ENCODE measurements around the gene ARF3.
A peak's percentile ranks its signal among the peaks of the same experiment; 100 is the strongest.

ARF3 gene

DNA sequence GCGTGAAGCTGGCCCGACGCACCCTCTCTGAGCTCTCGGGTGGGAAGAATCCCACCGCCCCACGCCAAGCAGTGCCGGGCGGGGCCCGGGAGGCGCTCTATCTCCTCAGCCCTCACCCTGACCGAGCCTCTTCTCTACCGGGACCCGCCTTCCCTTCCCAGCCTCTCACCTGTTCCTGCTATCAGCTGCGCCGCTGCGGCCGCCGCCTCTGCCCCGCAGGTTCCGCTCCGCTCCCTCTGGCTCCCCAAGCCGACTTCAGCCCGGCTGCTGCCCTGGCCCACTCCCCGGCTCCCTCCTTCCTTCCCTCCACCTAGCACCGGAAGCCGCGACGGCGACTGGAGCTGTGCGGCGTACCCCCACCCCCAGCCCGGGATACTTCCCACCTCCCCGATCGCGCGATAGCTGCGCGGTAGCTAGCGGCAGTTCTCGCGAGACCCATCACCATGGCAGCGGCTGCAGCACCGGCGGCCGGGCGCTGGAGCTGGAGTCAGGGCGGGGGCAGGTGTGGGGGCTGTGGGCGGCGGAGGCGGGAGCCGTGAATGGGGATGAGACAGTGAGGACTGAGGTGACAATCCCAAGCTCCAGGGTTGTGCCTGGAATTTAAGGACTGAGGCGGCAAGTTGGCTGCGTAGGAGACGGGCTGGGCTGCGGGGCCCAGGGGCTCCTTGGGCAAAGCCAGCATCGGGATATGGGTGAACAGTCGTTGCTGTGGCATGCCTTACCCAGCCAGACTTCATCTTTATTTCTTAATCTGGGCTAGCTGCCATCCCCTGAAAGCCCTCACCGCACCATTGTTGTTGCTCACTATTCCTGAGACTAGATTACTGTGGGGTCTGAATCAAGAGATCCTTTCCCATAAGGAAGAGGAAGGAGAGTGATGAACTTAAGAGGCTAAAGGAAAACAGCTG lies at the start of gene ARF3:
TSS of gene ARF3 (minus strand) at position 347 of the 908 bp plus-strand sequence. CDS start 16,392 bp downstream, outside the sequence.
- peak; percentile 96 for DNase-seq
- Histone ChIP-seq H3K36me3 (peaks cover 18% of the 10 kb centered on the region), H3K9me3 (ENCODE audit: severe bottlenecking) (no peaks in the 10 kb centered on the region), H3K27me3 (ENCODE audit: insufficient read depth, low read depth, severe bottlenecking) (no peaks in the 10 kb centered on the region), H3K4me3 (ENCODE audit: low read depth, low read length) (peak within 1 kb of the TSS; percentile 85), H3K27ac (peak within 1 kb of the TSS; percentile 72)
- TF ChIP-seq CTCF (IDR thresholded peaks at IDR 0.05; ENCODE audit: low read depth, low read length): no peak

GRCh38 chr12:49000346-49000745 lies 43.1 kb upstream of the ARF3 start:
- H3K27ac ChIP-seq: no peak overlapping the region
- no peak overlapping the region for H3K4me3 ChIP-seq (ENCODE audit: low read depth, low read length)
- no peak for TF ChIP-seq CTCF (IDR thresholded peaks at IDR 0.05; ENCODE audit: low read depth, low read length)
- H3K9me3 ChIP-seq (ENCODE audit: severe bottlenecking): no peaks in the 10 kb centered on the region
- peaks cover 8% of the 10 kb centered on the region for H3K27me3 ChIP-seq (ENCODE audit: insufficient read depth, low read depth, severe bottlenecking)
- H3K36me3 ChIP-seq: no peaks in the 10 kb centered on the region
- DNase-seq: no peak

DNA sequence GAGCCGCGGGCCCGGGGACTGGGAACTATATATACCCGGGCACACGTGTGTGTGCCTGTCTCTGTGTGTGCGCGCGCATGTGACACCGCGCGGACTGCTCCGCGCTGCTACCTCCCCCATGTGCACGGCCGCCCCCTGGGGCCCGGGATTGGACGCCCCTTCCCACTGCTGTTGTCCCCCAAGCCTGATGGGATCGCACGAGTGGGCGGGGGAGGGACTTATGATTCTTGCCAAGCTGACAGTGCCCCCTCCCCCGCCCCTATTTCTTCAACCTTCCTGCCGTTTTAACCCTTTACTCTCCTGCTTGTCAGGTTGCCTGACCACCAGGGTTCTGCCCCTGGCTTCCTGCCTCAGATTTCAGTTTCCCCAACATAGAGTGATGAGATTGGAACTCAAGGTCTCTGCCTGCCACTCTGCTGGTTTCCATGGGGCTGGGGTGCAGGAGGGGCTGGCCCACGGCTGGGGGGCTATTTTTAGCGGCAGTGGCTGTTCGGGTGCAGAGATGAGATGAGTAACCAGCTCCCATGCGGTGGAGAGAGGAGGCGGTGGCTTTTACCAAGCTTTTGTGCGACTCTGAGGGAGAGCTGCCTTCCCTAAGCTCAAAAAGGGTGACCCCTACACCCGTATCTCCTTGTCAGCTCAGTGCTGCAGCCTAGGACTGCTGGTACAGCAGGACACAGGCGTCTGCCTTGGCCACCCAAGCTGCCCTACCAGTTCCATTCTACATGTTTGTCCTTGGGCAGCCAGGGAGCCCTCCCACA lies 42.3 kb upstream of the ARF3 start, which contains the start of gene DDN:
TSS of gene DDN (minus strand) at position 5 of the 761 bp plus-strand sequence. CDS start 88 bp downstream, outside the sequence.
- Histone ChIP-seq H3K9me3 (ENCODE audit: severe bottlenecking) (no peaks in the 10 kb centered on the region), H3K27ac (no peak within 1 kb of the TSS), H3K36me3 (no peaks in the 10 kb centered on the region), H3K4me3 (ENCODE audit: low read depth, low read length) (peak within 1 kb of the TSS; percentile 43), H3K27me3 (ENCODE audit: insufficient read depth, low read depth, severe bottlenecking) (peaks cover 8% of the 10 kb centered on the region)
- TF ChIP-seq CTCF (IDR thresholded peaks at IDR 0.05; ENCODE audit: low read depth, low read length): no peak
- DNase-seq: peak; percentile 49

GRCh38 chr12:48998497-48999353 lies 41.4 kb upstream of the ARF3 start:
- no peak overlapping the region for H3K27ac ChIP-seq
- H3K9me3 ChIP-seq (ENCODE audit: severe bottlenecking): no peaks in the 10 kb centered on the region
- no peak for DNase-seq
- H3K4me3 ChIP-seq (ENCODE audit: low read depth, low read length): peak overlapping the region; percentile 43
- no peaks in the 10 kb centered on the region for H3K36me3 ChIP-seq
- H3K27me3 ChIP-seq (ENCODE audit: insufficient read depth, low read depth, severe bottlenecking): peaks cover 8% of the 10 kb centered on the region
- TF ChIP-seq CTCF (IDR thresholded peaks at IDR 0.05; ENCODE audit: low read depth, low read length): no peak

GRCh38 chr12:48997719-48998496 lies 40.6 kb upstream of the ARF3 start:
- 0 out of 2 replicates have a peak, but pooled peaks have one; percentile 9 for TF ChIP-seq CTCF (IDR thresholded peaks at IDR 0.05; ENCODE audit: low read depth, low read length)
- Histone ChIP-seq H3K4me3 (ENCODE audit: low read depth, low read length) (peak overlapping the region; percentile 43), H3K27ac (no peak overlapping the region), H3K27me3 (ENCODE audit: insufficient read depth, low read depth, severe bottlenecking) (peaks cover 8% of the 10 kb centered on the region), H3K9me3 (ENCODE audit: severe bottlenecking) (no peaks in the 10 kb centered on the region), H3K36me3 (no peaks in the 10 kb centered on the region)
- DNase-seq: peak; percentile 42

All from WERI-Rb-1 (cell line).